Amniotic epithelial cell (primary cell): ENCODE data around the gene HCRTR1.

Experiments
- DNase-seq: peaks from one replicate; pipeline ENCODE4 v3.0.0-alpha.2; 2010; ENCODE audit warnings: low read depth

The HCRTR1 gene

GRCh38 chr1:31598980-31599379, 18.5 kb upstream of the HCRTR1 start:
- DNase-seq = no peak

DNA sequence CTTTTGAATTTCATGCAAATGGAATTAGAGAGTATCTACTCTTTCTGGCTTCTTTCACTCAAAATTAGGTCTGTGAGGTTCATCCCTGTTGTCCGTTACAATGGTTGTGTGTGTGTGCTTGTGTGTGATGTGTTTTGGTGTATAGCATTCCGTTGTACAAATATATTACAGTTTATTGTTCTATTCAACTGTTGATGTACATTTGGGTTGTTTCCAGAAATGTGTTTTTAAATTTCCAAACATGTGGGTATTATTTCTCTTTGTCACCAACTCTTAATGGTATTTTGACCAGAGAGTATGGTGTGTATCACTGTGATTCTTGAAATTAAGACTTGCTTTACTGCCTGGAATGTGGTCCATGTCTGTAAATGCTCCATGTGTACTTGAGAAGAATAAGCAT, 16.8 kb upstream of the HCRTR1 start:
- DNase-seq = no peak

DNA sequence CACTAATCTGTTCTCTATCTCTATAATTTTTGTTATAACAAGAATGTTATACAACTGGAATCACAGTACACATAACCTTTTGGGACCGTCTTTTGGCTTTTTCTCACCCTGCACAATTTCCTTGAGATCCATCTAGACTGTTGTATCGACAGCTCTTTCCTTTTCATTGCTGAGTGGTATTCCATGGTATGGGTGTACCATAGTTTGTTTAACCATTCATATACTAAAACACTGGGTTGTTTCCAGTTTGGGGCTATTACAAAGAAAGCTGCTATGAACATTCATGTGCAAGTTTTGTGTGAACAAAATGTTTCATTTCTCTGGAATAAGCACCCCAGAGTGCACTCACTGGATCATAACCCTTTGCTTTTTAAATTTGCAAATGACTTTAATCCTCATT, 15.4 kb upstream of the HCRTR1 start:
- DNase-seq = no peak

DNA sequence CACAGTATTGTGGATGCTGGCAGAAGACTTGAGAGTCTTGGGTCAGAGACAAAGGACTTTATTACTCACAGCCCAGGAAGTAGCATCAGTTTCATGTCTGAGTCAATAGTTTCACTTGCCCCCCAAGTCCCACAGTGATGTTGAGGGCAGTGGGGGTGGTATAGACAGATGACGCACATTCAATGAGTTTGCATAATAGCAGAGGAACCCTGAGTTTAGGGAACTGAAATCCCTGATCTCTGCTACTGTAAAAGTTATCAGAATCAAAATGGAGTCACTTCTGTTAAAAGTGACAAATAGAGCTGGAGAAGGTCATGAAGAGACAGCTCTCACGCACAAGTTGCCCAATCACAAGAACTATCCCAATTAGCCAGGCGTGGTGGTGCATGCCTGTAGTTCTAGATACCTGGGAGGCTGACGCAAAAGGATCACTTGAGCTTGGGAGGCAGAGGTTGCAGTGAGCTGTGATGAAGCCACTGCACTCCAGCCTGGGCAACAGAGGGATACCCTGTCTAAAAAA, 11.5 kb upstream of the HCRTR1 start:
- no peak for DNase-seq

GRCh38 chr1:31607360-31607759, 10.1 kb upstream of the HCRTR1 start:
- DNase-seq = no peak

DNA sequence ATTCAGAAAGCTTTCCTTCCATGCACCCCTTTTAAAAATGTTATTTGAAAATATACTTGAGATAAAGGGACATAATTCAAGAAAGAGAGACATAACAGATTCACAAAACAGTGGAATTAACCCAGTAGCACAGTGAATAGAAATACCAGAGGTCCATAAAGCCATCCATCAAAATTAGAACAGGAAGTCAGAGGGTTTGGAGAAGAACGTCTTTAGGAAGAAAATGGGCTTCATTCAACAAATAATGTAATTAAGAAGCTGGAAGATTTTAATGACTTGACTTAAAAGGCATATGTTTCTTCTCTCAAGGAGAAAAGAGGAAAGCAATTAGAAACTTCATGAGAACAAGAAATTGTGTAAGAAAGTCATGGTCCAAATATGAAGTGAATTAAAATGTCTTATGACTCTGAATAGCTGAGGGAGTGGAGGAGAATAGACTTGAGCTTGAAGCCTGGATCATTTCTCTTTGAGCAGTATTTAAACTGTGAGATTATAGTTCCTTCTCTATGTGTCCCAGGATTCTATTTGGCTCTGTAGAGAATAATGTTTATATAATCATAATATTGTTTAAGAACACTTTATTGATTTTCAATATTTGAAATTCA, 7.9 kb upstream of the HCRTR1 start:
- DNase-seq = no peak

GRCh38 chr1:31614414-31615005, 3.0 kb upstream of the HCRTR1 start:
- no peak for DNase-seq

DNA sequence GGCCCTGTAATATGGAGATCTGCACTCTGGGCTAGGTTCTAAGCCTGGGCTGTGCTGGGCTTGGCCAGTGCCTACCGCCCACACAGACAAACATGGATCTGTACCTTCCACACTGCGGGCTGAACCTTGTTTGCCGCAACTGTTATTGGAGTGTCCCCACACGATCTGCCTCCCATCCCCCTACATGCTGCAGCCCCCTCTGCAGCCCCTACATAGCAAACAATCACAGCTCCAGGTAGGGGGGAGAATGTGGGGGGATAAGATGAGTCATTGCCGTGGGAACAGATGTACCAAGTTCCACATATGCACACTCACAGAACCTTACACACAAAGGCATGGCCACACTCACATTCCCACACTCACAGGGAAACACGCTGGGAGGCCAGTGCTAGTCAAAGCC, 2.1 kb upstream of the HCRTR1 start:
- peak; percentile 18 for DNase-seq

DNA sequence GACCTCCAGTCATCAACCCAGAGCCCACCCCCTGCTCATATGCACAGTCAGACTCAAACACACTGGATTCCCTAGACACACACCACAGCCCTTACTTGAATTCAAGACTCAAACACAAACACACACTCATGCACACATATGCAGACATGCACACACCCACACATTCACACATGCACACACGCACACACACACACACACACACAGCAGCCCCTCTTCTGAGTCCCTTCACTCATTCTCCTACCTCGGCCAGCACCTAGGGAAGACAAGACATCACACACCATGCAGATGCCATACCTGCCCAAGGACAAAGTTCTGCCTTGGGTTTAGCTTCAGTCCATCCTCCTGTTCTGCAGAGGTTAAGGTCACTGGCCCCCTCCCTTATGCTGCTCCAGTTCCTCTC, 1.6 kb upstream of the HCRTR1 start:
- DNase-seq = no peak

- no peak for DNase-seq
These were observed 642 bp downstream of the HCRTR1 start for GRCh38 chr1:31617916-31618746.

- no peak for DNase-seq
These were observed 1.7 kb downstream of the HCRTR1 start for GRCh38 chr1:31618916-31619846.

DNA sequence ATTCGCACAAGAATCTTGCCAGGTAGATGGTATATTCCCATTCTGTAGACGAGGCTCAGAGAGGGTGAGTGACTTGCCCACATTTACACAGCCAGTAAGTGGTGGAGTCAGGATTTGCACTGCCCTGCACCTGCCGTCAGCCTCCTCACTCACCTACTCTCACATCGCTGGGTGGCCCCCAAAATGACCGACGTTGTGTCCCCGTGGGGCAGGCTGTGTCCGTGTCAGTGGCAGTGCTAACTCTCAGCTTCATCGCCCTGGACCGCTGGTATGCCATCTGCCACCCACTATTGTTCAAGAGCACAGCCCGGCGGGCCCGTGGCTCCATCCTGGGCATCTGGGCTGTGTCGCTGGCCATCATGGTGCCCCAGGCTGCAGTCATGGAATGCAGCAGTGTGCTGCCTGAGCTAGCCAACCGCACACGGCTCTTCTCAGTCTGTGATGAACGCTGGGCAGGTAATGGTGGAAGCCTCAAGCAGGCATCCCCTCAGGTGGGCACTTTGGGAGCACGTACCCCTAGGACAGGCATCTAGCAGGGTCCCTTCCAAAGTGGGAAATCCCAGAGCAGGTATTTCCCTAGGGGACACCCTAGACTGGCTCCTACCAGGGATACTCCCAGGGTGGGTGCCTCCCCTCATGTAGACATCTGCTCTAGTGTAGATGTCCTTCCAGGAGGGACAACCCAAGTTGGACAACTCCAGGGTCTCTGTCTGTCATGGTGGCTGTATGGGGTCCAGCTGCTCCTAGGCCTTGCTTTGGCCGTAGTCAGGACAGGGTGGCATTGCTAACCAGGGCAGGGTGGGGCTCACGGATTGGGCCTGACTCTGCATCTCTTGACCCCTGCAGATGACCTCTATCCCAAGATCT, 3.4 kb downstream of the HCRTR1 start:
- no peak for DNase-seq

DNA sequence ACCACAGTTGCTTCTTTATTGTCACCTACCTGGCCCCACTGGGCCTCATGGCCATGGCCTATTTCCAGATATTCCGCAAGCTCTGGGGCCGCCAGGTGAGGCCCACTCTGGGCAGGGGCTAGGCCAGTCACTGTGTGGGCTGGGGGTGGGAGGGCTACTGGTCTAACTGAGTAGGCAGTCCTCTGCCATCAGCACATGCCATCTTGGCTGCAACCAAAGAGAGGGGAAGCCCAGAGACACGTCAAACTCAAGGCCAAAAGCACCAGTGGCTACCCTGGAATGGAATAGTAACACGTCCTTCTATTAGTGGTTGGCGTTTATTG, 4.0 kb downstream of the HCRTR1 start:
- no peak for DNase-seq

GRCh38 chr1:31621847-31622730, 4.6 kb downstream of the HCRTR1 start:
- no peak for DNase-seq

DNA sequence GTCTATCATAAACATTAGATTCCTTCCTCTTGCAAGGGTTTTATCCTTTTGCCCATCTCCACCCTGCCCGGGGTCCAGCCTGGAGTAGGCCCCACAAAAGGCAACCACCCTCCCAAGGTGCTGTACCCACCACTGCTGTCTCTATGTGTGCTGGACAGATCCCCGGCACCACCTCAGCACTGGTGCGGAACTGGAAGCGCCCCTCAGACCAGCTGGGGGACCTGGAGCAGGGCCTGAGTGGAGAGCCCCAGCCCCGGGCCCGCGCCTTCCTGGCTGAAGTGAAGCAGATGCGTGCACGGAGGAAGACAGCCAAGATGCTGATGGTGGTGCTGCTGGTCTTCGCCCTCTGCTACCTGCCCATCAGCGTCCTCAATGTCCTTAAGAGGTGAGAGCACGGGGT, 5.9 kb downstream of the HCRTR1 start:
- no peak for DNase-seq

DNA sequence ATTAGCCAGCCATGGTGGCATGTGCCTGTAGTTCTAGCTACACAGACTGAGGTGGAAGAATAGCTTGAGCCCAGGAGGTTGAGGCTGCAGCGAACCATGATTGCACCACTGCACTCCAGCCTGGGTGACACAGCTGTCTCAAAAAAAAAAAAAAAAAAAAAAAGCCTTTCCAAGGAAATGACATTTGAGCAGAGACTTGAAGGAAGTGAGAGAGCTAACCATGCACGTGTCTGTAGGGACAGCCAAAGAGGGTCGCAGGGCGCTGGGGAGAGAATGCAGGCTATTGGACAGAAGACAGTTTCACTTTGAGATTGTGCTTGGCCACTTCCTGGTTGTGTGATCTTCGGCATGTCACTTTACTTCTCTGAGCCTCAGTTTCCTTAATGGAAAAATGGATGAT, 6.8 kb downstream of the HCRTR1 start:
- no peak for DNase-seq

- DNase-seq = no peak
These were observed 7.4 kb downstream of the HCRTR1 start for GRCh38 chr1:31624731-31625514.

DNA sequence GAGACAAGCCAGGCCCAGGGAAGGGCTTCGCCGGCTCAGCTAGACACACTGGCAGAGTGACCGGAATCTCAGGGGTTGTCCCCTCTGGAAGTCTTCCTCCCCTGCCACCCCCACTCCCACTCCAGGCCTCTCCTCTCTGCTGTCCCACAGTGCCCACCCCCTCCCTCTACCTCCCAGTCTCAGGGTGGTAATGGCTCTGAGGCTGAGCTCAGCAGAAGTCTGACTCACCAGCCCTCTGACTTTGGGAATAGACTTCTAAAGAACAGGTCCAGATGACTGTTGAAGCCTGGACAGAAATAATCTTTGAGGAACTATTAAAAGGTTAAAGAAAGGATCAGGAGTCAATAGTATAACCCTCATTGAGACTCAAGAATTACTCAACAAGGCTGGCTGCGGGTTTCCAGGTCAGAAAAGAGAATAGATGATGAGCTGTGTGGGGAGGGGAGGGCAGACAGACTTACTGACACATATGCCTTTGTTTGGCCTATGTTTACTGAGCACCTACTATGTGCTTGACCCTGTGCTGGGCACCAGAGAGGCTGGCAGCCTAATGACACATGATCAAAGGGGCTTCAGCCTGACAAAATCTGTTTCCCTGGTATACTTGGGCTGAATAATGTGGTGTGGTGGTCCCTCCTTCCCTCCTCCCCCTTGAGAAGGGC, 8.2 kb downstream of the HCRTR1 start:
- peak; percentile 52 for DNase-seq
